Smooth muscle cell (in vitro differentiated cells): ENCODE data around the gene LETM1. TPM values are rescaled to one million over a fixed set of nuclear protein-coding genes. Genes with fewer than 3 reads are reported as not detected.

ENCODE experiments used
- DNase-seq: peaks from one replicate; lab custom pipeline; 2025; ENCODE audit not compliant: unreplicated experiment; lab: John Stamatoyannopoulos, UW
- H2AFZ ChIP-seq: fragments of 200-600 bp; sonication (generic); 2 replicates; pipeline ENCODE4 v1.6.0; 2016; ENCODE audit warnings: antibody characterized with exemption, low read depth, mild to moderate bottlenecking
- H3F3A ChIP-seq: fragments of 200-600 bp; sonication (generic); 2 replicates; pipeline ENCODE4 v1.6.0; 2017; ENCODE audit warnings: antibody characterized with exemption, low read depth
- H3K27ac ChIP-seq: fragments of 200-600 bp; sonication (generic); 2 replicates; pipeline ENCODE4 v1.5.1; 2016; ENCODE audit warnings: low read depth, mild to moderate bottlenecking
- H3K27me3 ChIP-seq: fragments of 200-600 bp; sonication (generic); 2 replicates; pipeline ENCODE4 v1.6.1; 2016; ENCODE audit warnings: low read depth, mild to moderate bottlenecking
- H3K36me3 ChIP-seq: fragments of 200-600 bp; sonication (generic); 2 replicates; pipeline ENCODE4 v1.5.1; 2016; ENCODE audit warnings: low read depth
- H3K4me1 ChIP-seq: fragments of 200-600 bp; sonication (generic); 2 replicates; pipeline ENCODE4 v1.5.1; 2016; ENCODE audit warnings: low read depth
- H3K4me2 ChIP-seq: fragments of 200-600 bp; sonication (generic); 2 replicates; pipeline ENCODE4 v1.6.0; 2016; ENCODE audit warnings: mild to moderate bottlenecking
- H3K4me3 ChIP-seq: fragments of 200-600 bp; sonication (generic); 2 replicates; pipeline ENCODE4 v1.5.1; 2016; ENCODE audit warnings: mild to moderate bottlenecking
- H3K79me2 ChIP-seq: fragments of 200-600 bp; sonication (generic); 2 replicates; pipeline ENCODE4 v1.6.0; 2016; ENCODE audit warnings: low read depth, mild to moderate bottlenecking
- H3K9ac ChIP-seq: fragments of 200-600 bp; sonication (generic); 2 replicates; pipeline ENCODE4 v1.6.0; 2016; ENCODE audit warnings: low read depth
- H3K9me3 ChIP-seq: fragments of 200-600 bp; sonication (generic); replicated peaks from 2 replicates; pipeline ENCODE4 v1.5.1; 2016; ENCODE audit warnings: low read depth
- H4K20me1 ChIP-seq: fragments of 200-600 bp; sonication (generic); 2 replicates; pipeline ENCODE4 v1.6.0; 2016; ENCODE audit warnings: low read depth
- CTCF ChIP-seq: fragments of 200-600 bp; sonication (generic); IDR thresholded peaks from 2 replicates; pipeline ENCODE4 v1.5.1; 2017; ENCODE audit warnings: borderline replicate concordance, mild to moderate bottlenecking, antibody characterized with exemption; ENCODE audit not compliant: insufficient read depth, poor library complexity, severe bottlenecking
- WGBS: methylation state at CpG from one replicate; pipeline ENCODE4 v1.1.7; 2016; ENCODE audit warnings: low lambda C conversion rate; 5-methylcytosine and 5-hydroxymethylcytosine counted together
- polyA plus RNA-seq: library from polyadenylated mRNA; unstranded; fragments of >200 nt; fragmentation: Nextera tagmentation; extraction: Ambion mirVana; gene quantifications from 2 replicates; pipeline ENCODE4 v1.2.1, GENCODE V29; 2016
- total RNA-seq: library from RNA; depleted of rRNA; stranded (reverse); fragments of >200 nt; gene quantifications from 2 replicates; pipeline ENCODE4 v1.2.3, GENCODE V29; 2014

LETM1 gene
- total and polyA plus RNA-seq, 2 experiments from 2014 or later = 15.3 to 17.1 TPM

DNA sequence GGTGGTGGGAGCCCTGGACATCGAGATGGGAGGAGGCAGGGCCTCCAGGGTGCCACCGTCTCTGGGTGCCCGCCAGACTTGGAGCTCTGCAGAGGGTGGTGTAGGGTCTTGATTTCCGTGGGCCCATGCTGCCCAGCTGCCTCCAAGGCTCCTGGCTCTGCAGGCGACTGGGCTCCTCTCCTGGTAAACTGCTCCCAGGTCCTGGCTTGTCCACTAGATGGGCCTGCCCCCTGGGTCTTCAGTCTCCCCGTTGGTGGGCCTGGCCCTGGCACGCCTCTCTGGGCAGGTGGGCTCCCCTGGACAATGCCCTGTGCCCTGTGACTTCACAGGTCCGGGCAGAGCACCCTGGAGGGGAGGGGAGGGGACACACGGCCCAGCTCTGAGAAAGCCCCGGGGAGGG lies 55.2 kb downstream of the LETM1 start:
- no peaks in the 10 kb centered on the region for H3F3A ChIP-seq
- no peaks in the 10 kb centered on the region for H3K27me3 ChIP-seq
- H3K36me3 ChIP-seq = no peaks in the 10 kb centered on the region
- no peak overlapping the region for H3K4me2 ChIP-seq
- H3K79me2 ChIP-seq = no peaks in the 10 kb centered on the region
- H3K27ac ChIP-seq = no peak overlapping the region
- no peak for TF ChIP-seq CTCF
- no peak overlapping the region for H3K4me3 ChIP-seq
- H3K9me3 ChIP-seq = no peaks in the 10 kb centered on the region
- WGBS = 93% methylated on average over 10 of the region's 10 CpGs
- no peaks in the 10 kb centered on the region for H3K4me1 ChIP-seq
- peaks cover 18% of the 10 kb centered on the region for H4K20me1 ChIP-seq
- no peak overlapping the region for H2AFZ ChIP-seq
- no peak for DNase-seq
- no peak overlapping the region for H3K9ac ChIP-seq

GRCh38 chr4:1799387-1800375 lies 56.3 kb downstream of the LETM1 start:
- Histone ChIP-seq H3K9ac (no peak overlapping the region), H3K9me3 (no peaks in the 10 kb centered on the region), H3K4me1 (peaks cover 6% of the 10 kb centered on the region), H3K27ac (no peak overlapping the region), H3K4me3 (no peak overlapping the region), H3K36me3 (no peaks in the 10 kb centered on the region), H4K20me1 (peaks cover 27% of the 10 kb centered on the region), H3K27me3 (peaks cover 6% of the 10 kb centered on the region), H3F3A (no peaks in the 10 kb centered on the region), H3K79me2 (no peaks in the 10 kb centered on the region), H3K4me2 (no peak overlapping the region), H2AFZ (no peak overlapping the region)
- no peak for DNase-seq
- WGBS = 97% methylated on average over 33 of the region's 41 CpGs
- TF ChIP-seq CTCF = no peak

GRCh38 chr4:1798580-1799386 lies 57.2 kb downstream of the LETM1 start:
- Histone ChIP-seq H3K9me3 (no peaks in the 10 kb centered on the region), H3F3A (no peaks in the 10 kb centered on the region), H3K4me2 (no peak overlapping the region), H3K27ac (no peak overlapping the region), H3K9ac (no peak overlapping the region), H2AFZ (no peak overlapping the region), H3K4me3 (no peak overlapping the region), H3K4me1 (peaks cover 13% of the 10 kb centered on the region), H3K36me3 (no peaks in the 10 kb centered on the region), H3K79me2 (no peaks in the 10 kb centered on the region), H4K20me1 (peaks cover 27% of the 10 kb centered on the region), H3K27me3 (peaks cover 7% of the 10 kb centered on the region)
- no peak for DNase-seq
- no peak for TF ChIP-seq CTCF
- WGBS = 94% methylated on average over 25 of the region's 30 CpGs
